Measurements from ENCODE around the gene CPA4.
"Not testable (repeated sequence)": the region's sequence is repeated elsewhere in the genome, so short reads cannot be mapped to it uniquely, and the experiment has no call there.

The CPA4 gene

GRCh38 chr7:130292682-130293257 lies at the start of gene CPA4:
TSS of gene CPA4 (plus strand) at chr7:130293161. CDS start at chr7:130293181, 20 bp downstream.
- FAIRE-seq: no peak

GRCh38 chr7:130243486-130243885 lies 49.5 kb upstream of the CPA4 start:
- not testable (repeated sequence) for FAIRE-seq

- FAIRE-seq: not testable (repeated sequence)
Measured at GRCh38 chr7:130246491-130246890, 46.5 kb upstream of the CPA4 start.

- FAIRE-seq: not testable (repeated sequence)
Measured at GRCh38 chr7:130248842-130249241, 44.1 kb upstream of the CPA4 start.

- FAIRE-seq: not testable (repeated sequence)
Measured at GRCh38 chr7:130249626-130250025, 43.3 kb upstream of the CPA4 start.

GRCh38 chr7:130254555-130254954 lies 38.4 kb upstream of the CPA4 start:
- FAIRE-seq: no peak

GRCh38 chr7:130256704-130257103 lies 36.3 kb upstream of the CPA4 start:
- FAIRE-seq: no peak

GRCh38 chr7:130258494-130259078 lies 34.4 kb upstream of the CPA4 start:
- peak; percentile 93 for FAIRE-seq

GRCh38 chr7:130262448-130262847 lies 30.5 kb upstream of the CPA4 start:
- no peak for FAIRE-seq

- FAIRE-seq: no peak
Measured at GRCh38 chr7:130263130-130263529, 29.8 kb upstream of the CPA4 start.

- FAIRE-seq: no peak
Measured at GRCh38 chr7:130266258-130266960, 26.6 kb upstream of the CPA4 start, which contains the start of gene CPA2. TSS of gene CPA2 (plus strand) at chr7:130266863. CDS start at chr7:130266882, 19 bp downstream.

- FAIRE-seq: no peak
Measured at GRCh38 chr7:130266961-130267321, 26.0 kb upstream of the CPA4 start.

- no peak for FAIRE-seq
Measured at GRCh38 chr7:130268463-130269317, 24.3 kb upstream of the CPA4 start.

GRCh38 chr7:130269318-130269694 lies 23.7 kb upstream of the CPA4 start:
- FAIRE-seq: no peak

- no peak for FAIRE-seq
Measured at GRCh38 chr7:130270947-130271800, 21.8 kb upstream of the CPA4 start.

GRCh38 chr7:130272381-130273080 lies 20.4 kb upstream of the CPA4 start:
- no peak for FAIRE-seq

- peak; percentile 71 for FAIRE-seq
Measured at GRCh38 chr7:130273081-130273932, 19.7 kb upstream of the CPA4 start.

- FAIRE-seq: no peak
Measured at GRCh38 chr7:130273933-130274255, 19.1 kb upstream of the CPA4 start.

GRCh38 chr7:130274296-130274695 lies 18.7 kb upstream of the CPA4 start:
- FAIRE-seq: peak; percentile 53

GRCh38 chr7:130274983-130275591 lies 17.9 kb upstream of the CPA4 start:
- no peak for FAIRE-seq

Measured in islet of Langerhans (tissue), 1 donor.